Calu3 (cell line): ENCODE data around the gene ANAPC1. TPM values are rescaled to one million over a fixed set of nuclear protein-coding genes. Genes with fewer than 3 reads are reported as not detected.
A peak's percentile ranks its signal among the peaks of the same experiment; 100 is the strongest.
"Not testable (repeated sequence)": the region's sequence is repeated elsewhere in the genome, so short reads cannot be mapped to it uniquely, and the experiment has no call there.

Experiments
- BruUV-seq: library from RNA; stranded (reverse); fragments of 400-500 nt; replicated peaks from 2 replicates; lab custom pipeline; 2021; lab: Mats Ljungman, UMichigan
- CTCF ChIA-PET: fragments of 300-600 bp; sonication (Branson Sonifier 250); formaldehyde crosslinking; loops from one replicate; lab custom pipeline; 2022; ENCODE audit warnings: antibody characterized with exemption; lab: Charles Lee
- DNase-seq: peaks from one replicate; pipeline ENCODE4 v3.0.0; 2022
- H3K27ac Mint-ChIP-seq: one replicate; pipeline ENCODE4 v1.8.0; 2022; ENCODE audit warnings: mixed read lengths; ENCODE audit not compliant: unreplicated experiment
- H3K27me3 Mint-ChIP-seq: one replicate; pipeline ENCODE4 v1.8.0; 2022; ENCODE audit warnings: mixed read lengths; ENCODE audit not compliant: unreplicated experiment
- H3K36me3 Mint-ChIP-seq: one replicate; pipeline ENCODE4 v1.8.0; 2022; ENCODE audit warnings: mild to moderate bottlenecking, moderate library complexity, mixed read lengths; ENCODE audit not compliant: insufficient read depth, unreplicated experiment
- H3K4me1 Mint-ChIP-seq: one replicate; pipeline ENCODE4 v1.8.0; 2022; ENCODE audit warnings: mild to moderate bottlenecking, low read depth, mixed read lengths; ENCODE audit not compliant: unreplicated experiment
- H3K4me3 Mint-ChIP-seq: one replicate; pipeline ENCODE4 v1.8.0; 2022; ENCODE audit warnings: mild to moderate bottlenecking, low read depth, moderate library complexity, mixed read lengths; ENCODE audit not compliant: unreplicated experiment
- H3K9me3 Mint-ChIP-seq: one replicate; pipeline ENCODE4 v1.8.0; 2022; ENCODE audit warnings: low read depth, mixed read lengths; ENCODE audit not compliant: unreplicated experiment
- intact Hi-C: fragments of 100-400 bp; cut with micrococcal nuclease; formaldehyde crosslinking; loops from one replicate; pipeline ENCODE4 v1.10.0; 2022; ENCODE audit not compliant: unreplicated experiment
- total RNA-seq: library from RNA; stranded (reverse); gene quantifications from 2 replicates; pipeline ENCODE4 v1.2.3, GENCODE V29; 2022
- TF ChIP-seq, protein P1 (sequence below): fragments of 200-600 bp; IDR thresholded peaks from one replicate; pipeline ENCODE4 v1.8.0; 2022; ENCODE audit warnings: antibody characterized with exemption; ENCODE audit not compliant: unreplicated experiment

Gene ANAPC1
- total RNA-seq, 1 experiment from 2014 or later: 64.5 TPM

DNA sequence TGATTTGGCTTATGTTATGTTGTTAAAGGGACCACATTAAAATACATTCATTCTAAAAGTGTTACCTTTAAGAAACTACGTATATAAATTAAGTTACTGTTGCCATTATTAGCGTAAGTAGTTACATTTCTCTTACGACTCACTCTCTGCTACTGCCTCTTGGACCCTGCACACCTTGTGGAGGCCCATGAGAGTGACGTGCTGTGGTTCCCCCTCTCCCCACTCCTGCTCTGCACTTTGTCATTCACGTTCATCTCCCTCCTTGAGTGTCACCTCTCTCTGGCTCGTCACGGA is 13.6 kb upstream of the ANAPC1 start:
- TF ChIP-seq, protein P1, sequence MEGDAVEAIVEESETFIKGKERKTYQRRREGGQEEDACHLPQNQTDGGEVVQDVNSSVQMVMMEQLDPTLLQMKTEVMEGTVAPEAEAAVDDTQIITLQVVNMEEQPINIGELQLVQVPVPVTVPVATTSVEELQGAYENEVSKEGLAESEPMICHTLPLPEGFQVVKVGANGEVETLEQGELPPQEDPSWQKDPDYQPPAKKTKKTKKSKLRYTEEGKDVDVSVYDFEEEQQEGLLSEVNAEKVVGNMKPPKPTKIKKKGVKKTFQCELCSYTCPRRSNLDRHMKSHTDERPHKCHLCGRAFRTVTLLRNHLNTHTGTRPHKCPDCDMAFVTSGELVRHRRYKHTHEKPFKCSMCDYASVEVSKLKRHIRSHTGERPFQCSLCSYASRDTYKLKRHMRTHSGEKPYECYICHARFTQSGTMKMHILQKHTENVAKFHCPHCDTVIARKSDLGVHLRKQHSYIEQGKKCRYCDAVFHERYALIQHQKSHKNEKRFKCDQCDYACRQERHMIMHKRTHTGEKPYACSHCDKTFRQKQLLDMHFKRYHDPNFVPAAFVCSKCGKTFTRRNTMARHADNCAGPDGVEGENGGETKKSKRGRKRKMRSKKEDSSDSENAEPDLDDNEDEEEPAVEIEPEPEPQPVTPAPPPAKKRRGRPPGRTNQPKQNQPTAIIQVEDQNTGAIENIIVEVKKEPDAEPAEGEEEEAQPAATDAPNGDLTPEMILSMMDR: no peak
- DNase-seq: no peak
- BruUV-seq: no TSS peak
- Mint-ChIP-seq H3K4me3 (peak overlapping the region; percentile 82), H3K9me3 (no peaks in the 10 kb centered on the region), H3K36me3 (peaks cover 23% of the 10 kb centered on the region), H3K27ac (no peak overlapping the region), H3K4me1 (peaks cover 22% of the 10 kb centered on the region), H3K27me3 (no peaks in the 10 kb centered on the region)
- intact Hi-C loops: no loop called here
- CTCF ChIA-PET: interaction anchor here (0.5 to 1.7 kb wide), 12 partner anchors 10 to 377 kb away, joined by 3 to 6 read pairs (median 3); no protein-coding TSS in a partner anchor

DNA sequence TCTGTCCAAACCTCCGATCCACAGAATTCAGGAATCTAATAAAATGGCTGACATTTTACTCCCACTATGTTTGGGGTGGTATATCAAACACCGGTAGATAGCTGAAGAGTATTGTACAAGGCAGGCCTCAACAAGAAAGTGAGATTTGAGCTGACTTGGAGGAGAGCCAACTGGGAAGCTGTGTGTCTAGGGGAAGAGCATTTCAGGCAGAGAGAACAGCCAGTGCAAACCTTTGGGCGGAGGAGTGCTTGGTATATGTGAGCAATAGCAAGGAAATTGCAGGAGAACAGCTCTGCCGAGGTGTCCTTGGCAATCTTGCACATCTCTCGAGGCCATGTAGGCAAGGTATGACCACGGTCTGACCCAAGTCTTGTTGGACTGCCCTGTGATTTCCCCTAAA is 12.6 kb upstream of the ANAPC1 start:
- H3K4me3 Mint-ChIP-seq: no peak overlapping the region
- H3K4me1 Mint-ChIP-seq: peaks cover 22% of the 10 kb centered on the region
- DNase-seq: no peak
- CTCF ChIA-PET: no interaction called here
- intact Hi-C loops: no loop called here
- BruUV-seq: no TSS peak
- H3K9me3 Mint-ChIP-seq: no peaks in the 10 kb centered on the region
- TF ChIP-seq, protein P1: no peak
- H3K27me3 Mint-ChIP-seq: no peaks in the 10 kb centered on the region
- H3K36me3 Mint-ChIP-seq: peaks cover 23% of the 10 kb centered on the region
- H3K27ac Mint-ChIP-seq: no peak overlapping the region

DNA sequence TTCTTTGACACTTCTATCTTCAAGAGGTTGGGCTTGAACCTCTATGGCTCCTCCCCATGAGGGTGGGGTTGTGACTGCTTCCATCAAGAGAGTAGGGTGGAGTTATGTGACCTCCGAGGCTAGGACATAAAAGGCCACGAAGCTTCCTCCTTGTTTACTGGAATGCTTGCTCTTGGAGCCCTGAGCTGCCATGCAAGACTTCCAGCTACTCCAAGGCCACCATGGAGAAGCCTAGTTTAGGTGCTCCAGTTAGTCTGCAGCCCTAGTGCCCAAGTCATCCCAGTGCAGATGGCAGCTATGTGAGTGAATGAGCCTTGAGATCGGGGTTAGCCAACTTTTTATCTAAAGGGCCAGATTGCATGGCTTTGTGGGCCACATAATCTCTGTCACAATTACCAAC is 12.0 kb upstream of the ANAPC1 start:
- intact Hi-C loops: no loop called here
- BruUV-seq: no TSS peak
- DNase-seq: no peak
- Mint-ChIP-seq H3K4me1 (peaks cover 20% of the 10 kb centered on the region), H3K27ac (no peak overlapping the region), H3K9me3 (no peaks in the 10 kb centered on the region), H3K36me3 (peaks cover 23% of the 10 kb centered on the region), H3K27me3 (no peaks in the 10 kb centered on the region), H3K4me3 (no peak overlapping the region)
- TF ChIP-seq, protein P1: no peak
- CTCF ChIA-PET: no interaction called here

DNA sequence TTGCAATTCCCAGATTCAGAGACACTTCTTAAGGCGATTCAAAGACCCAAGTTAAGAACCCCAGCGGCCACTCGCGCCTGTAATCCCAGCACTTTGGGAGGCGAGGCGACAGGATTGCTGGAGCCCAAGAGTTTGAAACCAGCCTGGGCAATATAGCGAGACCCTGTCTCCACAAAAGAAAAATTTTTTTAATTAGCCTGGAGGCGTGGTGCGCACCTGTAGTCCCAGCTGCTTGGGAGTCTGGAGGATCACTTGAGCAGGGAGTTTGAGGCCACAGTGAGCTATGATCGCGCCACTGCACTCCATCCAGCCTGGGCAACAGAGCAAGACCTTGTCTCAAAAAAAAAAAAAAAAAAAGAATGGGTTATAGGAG is 585 bp upstream of the ANAPC1 start:
- Mint-ChIP-seq H3K27me3 (no peaks in the 10 kb centered on the region), H3K27ac (peak overlapping the region; percentile 93), H3K36me3 (peaks cover 31% of the 10 kb centered on the region), H3K9me3 (no peaks in the 10 kb centered on the region), H3K4me3 (peak overlapping the region; percentile 93), H3K4me1 (no peaks in the 10 kb centered on the region)
- DNase-seq: no peak
- CTCF ChIA-PET: interaction anchor here (0.6 kb wide), 1 partner anchor 549 kb away, joined by 3 read pairs; the partner anchor contains the start of gene RGPD8
- intact Hi-C loops: loop anchor here (10.0 kb wide), 1 partner anchor 700 kb away; the partner anchor contains the start of gene CHCHD5
- BruUV-seq: no TSS peak
- TF ChIP-seq, protein P1: no peak

DNA sequence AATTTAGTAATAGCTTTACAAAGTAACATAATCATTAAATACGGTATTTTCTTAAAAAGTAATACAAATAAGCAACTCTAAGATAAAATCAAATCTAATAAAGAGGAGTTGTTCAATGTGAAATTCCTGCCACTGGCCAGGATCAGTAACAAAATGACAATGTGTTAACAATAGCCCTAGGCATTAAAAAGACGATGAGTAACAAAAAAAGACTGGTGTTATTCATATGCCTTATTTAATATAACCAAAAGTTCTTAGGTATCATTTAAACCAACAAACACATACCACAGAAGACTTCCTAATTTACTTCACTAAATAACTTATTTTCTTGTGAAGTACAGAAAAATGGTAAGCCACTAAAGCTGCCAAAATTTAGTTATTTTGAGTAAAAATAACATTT is 11.2 kb downstream of the ANAPC1 start:
- CTCF ChIA-PET, intact Hi-C loops, H3K27ac Mint-ChIP-seq, H3K9me3 Mint-ChIP-seq, H3K27me3 Mint-ChIP-seq, H3K4me1 Mint-ChIP-seq, H3K4me3 Mint-ChIP-seq, DNase-seq, BruUV-seq: not testable (repeated sequence)
- peaks cover 36% of the 10 kb centered on the region for H3K36me3 Mint-ChIP-seq

DNA sequence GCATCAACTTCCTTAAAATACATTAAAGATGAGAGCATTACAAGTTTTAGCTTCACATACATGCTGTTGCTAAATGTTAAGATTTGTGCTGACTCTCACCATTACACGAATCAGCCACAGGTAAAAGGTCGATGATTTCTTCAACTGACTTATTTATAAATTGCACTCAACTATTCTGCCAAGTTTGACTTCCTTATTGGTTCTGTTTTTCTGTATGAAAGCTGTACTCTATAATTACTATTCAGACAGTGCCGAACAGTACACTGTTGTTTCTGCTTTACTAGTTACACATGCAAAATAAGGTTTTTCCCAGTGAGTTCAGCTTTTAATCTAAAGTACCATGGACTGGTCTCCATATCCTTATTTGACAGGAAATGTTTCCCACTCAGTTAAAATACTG is 18.9 kb downstream of the ANAPC1 start:
- H3K36me3 Mint-ChIP-seq: peaks cover 26% of the 10 kb centered on the region
- H3K27ac Mint-ChIP-seq, DNase-seq, intact Hi-C loops, H3K27me3 Mint-ChIP-seq, H3K4me3 Mint-ChIP-seq, CTCF ChIA-PET, BruUV-seq, H3K4me1 Mint-ChIP-seq, H3K9me3 Mint-ChIP-seq: not testable (repeated sequence)

DNA sequence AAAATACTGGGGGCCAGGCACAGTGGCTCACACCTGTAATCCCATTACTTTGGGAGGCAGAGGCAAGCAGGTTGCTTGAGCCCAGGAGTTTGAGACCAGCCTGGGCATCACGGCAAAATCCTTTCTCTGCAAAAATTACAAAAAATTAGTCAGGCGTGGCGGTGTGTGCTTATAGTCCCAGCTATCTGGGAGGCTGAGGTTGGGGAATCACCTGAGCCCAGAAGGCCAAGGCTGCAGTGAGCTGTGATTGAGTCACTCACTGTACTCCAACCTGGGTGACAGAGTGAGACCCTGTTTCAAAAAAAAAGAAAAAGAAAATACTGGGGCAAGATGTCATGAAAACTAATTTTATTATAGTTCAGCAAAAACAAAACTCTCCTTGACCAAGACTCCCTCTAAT is 24.0 kb downstream of the ANAPC1 start:
- intact Hi-C loops, H3K4me1 Mint-ChIP-seq, H3K27me3 Mint-ChIP-seq, CTCF ChIA-PET, H3K27ac Mint-ChIP-seq, H3K4me3 Mint-ChIP-seq, BruUV-seq, DNase-seq, H3K9me3 Mint-ChIP-seq: not testable (repeated sequence)
- H3K36me3 Mint-ChIP-seq: peaks cover 15% of the 10 kb centered on the region
